ENCODE results near the gene EWSR1.

- TF ChIP-seq CTCF (IDR thresholded peaks at IDR 0.05) (no peak), POLR2AphosphoS5 (IDR thresholded peaks at IDR 0.05) (no peak)
Measured at GRCh38 chr22:29342177-29342576, 74.1 kb downstream of the EWSR1 start.
